Stomach (tissue), 4 donors: ENCODE measurements around the gene L3MBTL4.
A peak's percentile ranks its signal among the peaks of the same experiment; 100 is the strongest.

Experiments used
- POLR2A ChIP-seq, 4 donors: fragments of 450-650 bp; IDR thresholded peaks; one replicate each; pipeline ENCODE4 v1.6.1; 2016; ENCODE audit warnings: antibody characterized with exemption in 4 of 4, control low read depth in 2 of 4, mild to moderate bottlenecking in 1 of 4, moderate library complexity in 1 of 4
- TF ChIP-seq, protein P1 (sequence below), 7 experiments: fragments of 450-650 bp in 4 of 7; fragments of 200-600 bp in 3 of 7; sonication (generic) in 3 of 7; IDR thresholded peaks; one replicate each; pipeline ENCODE4 v1.5.1; 2016 to 2019; ENCODE audit warnings: antibody characterized with exemption in 7 of 7, control low read depth in 2 of 7, mild to moderate bottlenecking in 1 of 7

DNA sequence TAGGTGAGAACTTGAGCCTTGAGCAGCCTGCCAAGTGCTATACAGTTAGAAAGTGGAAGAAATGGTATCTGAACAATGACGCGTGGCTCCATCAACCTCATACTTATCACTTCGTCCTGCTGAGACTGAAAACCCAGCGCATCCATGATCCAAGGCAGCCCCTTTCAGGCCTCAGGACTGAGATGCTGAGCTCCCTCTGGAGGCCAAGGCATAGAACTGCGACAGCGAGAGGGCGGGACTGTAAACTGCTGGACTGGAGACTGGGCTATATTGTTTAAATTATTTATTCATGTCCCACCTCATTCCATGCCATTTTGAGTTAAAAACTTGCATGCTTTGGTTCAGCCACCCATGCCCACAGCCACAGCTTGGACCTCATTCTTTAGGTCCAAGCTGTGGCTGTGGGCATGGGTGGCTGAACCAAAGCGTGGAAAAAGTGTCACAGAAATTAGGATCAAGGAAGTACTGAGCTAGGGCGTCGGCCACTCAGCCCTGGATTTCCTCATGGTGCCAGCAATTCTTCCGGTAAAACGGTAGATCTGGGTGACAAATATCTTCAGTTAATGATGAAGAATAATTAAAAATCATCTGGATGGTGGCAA lies 195.5 kb downstream of the L3MBTL4 start:
- TF ChIP-seq POLR2A (IDR thresholded peaks at IDR 0.05) = no peak
- TF ChIP-seq, protein P1, sequence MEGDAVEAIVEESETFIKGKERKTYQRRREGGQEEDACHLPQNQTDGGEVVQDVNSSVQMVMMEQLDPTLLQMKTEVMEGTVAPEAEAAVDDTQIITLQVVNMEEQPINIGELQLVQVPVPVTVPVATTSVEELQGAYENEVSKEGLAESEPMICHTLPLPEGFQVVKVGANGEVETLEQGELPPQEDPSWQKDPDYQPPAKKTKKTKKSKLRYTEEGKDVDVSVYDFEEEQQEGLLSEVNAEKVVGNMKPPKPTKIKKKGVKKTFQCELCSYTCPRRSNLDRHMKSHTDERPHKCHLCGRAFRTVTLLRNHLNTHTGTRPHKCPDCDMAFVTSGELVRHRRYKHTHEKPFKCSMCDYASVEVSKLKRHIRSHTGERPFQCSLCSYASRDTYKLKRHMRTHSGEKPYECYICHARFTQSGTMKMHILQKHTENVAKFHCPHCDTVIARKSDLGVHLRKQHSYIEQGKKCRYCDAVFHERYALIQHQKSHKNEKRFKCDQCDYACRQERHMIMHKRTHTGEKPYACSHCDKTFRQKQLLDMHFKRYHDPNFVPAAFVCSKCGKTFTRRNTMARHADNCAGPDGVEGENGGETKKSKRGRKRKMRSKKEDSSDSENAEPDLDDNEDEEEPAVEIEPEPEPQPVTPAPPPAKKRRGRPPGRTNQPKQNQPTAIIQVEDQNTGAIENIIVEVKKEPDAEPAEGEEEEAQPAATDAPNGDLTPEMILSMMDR (IDR thresholded peaks at IDR 0.05) = peak in 4 of 7 experiments; percentile 19 to 30 (median 22)
